Neutrophil (primary cell): ENCODE results near the gene BOD1L1.
A peak's percentile ranks its signal among the peaks of the same experiment; 100 is the strongest.

Source experiments
- H3K27ac ChIP-seq: fragments of 200-600 bp; sonication (generic); 2 replicates; pipeline ENCODE4 v1.5.1; 2016; ENCODE audit warnings: mild to moderate bottlenecking, moderate library complexity
- H3K27me3 ChIP-seq: fragments of 200-600 bp; sonication (generic); 2 replicates; pipeline ENCODE4 v1.6.0; 2016; ENCODE audit warnings: mild to moderate bottlenecking
- H3K36me3 ChIP-seq: fragments of 200-600 bp; sonication (generic); 2 replicates; pipeline ENCODE4 v1.5.1; 2017
- H3K4me1 ChIP-seq, 2 experiments: fragments of 200-600 bp in 1 of 2; sonication (generic) in 1 of 2; 1 replicate in 1 of 2; 2 replicates in 1 of 2; pipeline versions ENCODE4 v1.5.1 to v1.6.1; 2013 to 2016; ENCODE audit warnings: low read depth in 1 of 2, low read length in 1 of 2, mild to moderate bottlenecking in 1 of 2, moderate library complexity in 1 of 2; ENCODE audit not compliant: control insufficient read depth in 1 of 2, insufficient read depth in 1 of 2
- H3K4me3 ChIP-seq, 2 experiments: fragments of 200-600 bp in 1 of 2; sonication (generic) in 1 of 2; 1 replicate in 1 of 2; 2 replicates in 1 of 2; pipeline ENCODE4 v1.5.1; 2013 to 2016; ENCODE audit warnings: low read depth in 1 of 2, low read length in 1 of 2, mild to moderate bottlenecking in 1 of 2, moderate library complexity in 1 of 2
- H3K9me3 ChIP-seq: fragments of 200-600 bp; sonication (generic); 2 replicates; pipeline ENCODE4 v1.5.1; 2016
- CTCF ChIP-seq: fragments of 200-600 bp; sonication (generic); IDR thresholded peaks from 2 replicates; pipeline ENCODE4 v1.5.1; 2016; ENCODE audit warnings: antibody characterized with exemption

The BOD1L1 gene

GRCh38 chr4:13590766-13591165 is 36.8 kb downstream of the BOD1L1 start:
- Histone ChIP-seq H3K27me3 (no peaks in the 10 kb centered on the region), H3K9me3 (no peaks in the 10 kb centered on the region), H3K4me1 (no peaks in the 10 kb centered on the region), H3K4me3 (no peak overlapping the region), H3K36me3 (peaks cover 100% of the 10 kb centered on the region), H3K27ac (no peak overlapping the region)
- no peak for TF ChIP-seq CTCF

GRCh38 chr4:13588954-13589353 is 38.6 kb downstream of the BOD1L1 start:
- no peaks in the 10 kb centered on the region for H3K4me1 ChIP-seq
- no peaks in the 10 kb centered on the region for H3K9me3 ChIP-seq
- no peak overlapping the region for H3K27ac ChIP-seq
- no peaks in the 10 kb centered on the region for H3K27me3 ChIP-seq
- no peak overlapping the region for H3K4me3 ChIP-seq
- H3K36me3 ChIP-seq: peaks cover 99% of the 10 kb centered on the region
- TF ChIP-seq CTCF: no peak

GRCh38 chr4:13584481-13584880 is 43.0 kb downstream of the BOD1L1 start:
- Histone ChIP-seq H3K27me3 (no peaks in the 10 kb centered on the region), H3K4me3 (no peak overlapping the region), H3K36me3 (peaks cover 97% of the 10 kb centered on the region), H3K27ac (no peak overlapping the region), H3K9me3 (no peaks in the 10 kb centered on the region), H3K4me1 (peaks cover 18 to 23% of the 10 kb centered on the region in 2 experiments)
- TF ChIP-seq CTCF: no peak

GRCh38 chr4:13580036-13580435 is 47.5 kb downstream of the BOD1L1 start:
- Histone ChIP-seq H3K4me1 (peaks cover 21 to 32% of the 10 kb centered on the region in 2 experiments), H3K27me3 (no peaks in the 10 kb centered on the region), H3K9me3 (no peaks in the 10 kb centered on the region), H3K27ac (peak overlapping the region; percentile 81), H3K4me3 (peak overlapping the region in 1 of 2 experiments; percentile 31), H3K36me3 (peaks cover 98% of the 10 kb centered on the region)
- TF ChIP-seq CTCF: no peak

- no peaks in the 10 kb centered on the region for H3K9me3 ChIP-seq
- TF ChIP-seq CTCF: no peak
- H3K27ac ChIP-seq: no peak overlapping the region
- H3K27me3 ChIP-seq: no peaks in the 10 kb centered on the region
- H3K36me3 ChIP-seq: peaks cover 100% of the 10 kb centered on the region
- H3K4me1 ChIP-seq: peaks cover 21 to 32% of the 10 kb centered on the region in 2 experiments
- no peak overlapping the region for H3K4me3 ChIP-seq
These were observed 49.9 kb downstream of the BOD1L1 start for GRCh38 chr4:13577660-13578059.

- Histone ChIP-seq H3K27ac (no peak overlapping the region), H3K4me3 (no peak overlapping the region), H3K9me3 (no peaks in the 10 kb centered on the region), H3K36me3 (peaks cover 100% of the 10 kb centered on the region), H3K4me1 (no peaks in the 10 kb centered on the region), H3K27me3 (no peaks in the 10 kb centered on the region)
- TF ChIP-seq CTCF: no peak
These were observed 56.6 kb downstream of the BOD1L1 start for GRCh38 chr4:13570916-13571315.
